T-helper 2 cell treated with Interferon-gamma antibody and Interleukin-4, amounts not matched to agents 5 μg/mL and 100 μg/mL, for 36 hours (primary cell): ENCODE results near the gene GALNS.
"Not testable (repeated sequence)": the region's sequence is repeated elsewhere in the genome, so short reads cannot be mapped to it uniquely, and the experiment has no call there.

Experiments used
- DNase-seq: peaks from one replicate; pipeline ENCODE4 v3.0.0; 2021; ENCODE audit warnings: low spot score
- H3K27ac Mint-ChIP-seq: one replicate; pipeline ENCODE4 v1.8.0; 2021; ENCODE audit warnings: mild to moderate bottlenecking, mixed read lengths
- H3K27me3 Mint-ChIP-seq: one replicate; pipeline ENCODE4 v1.8.0; 2021; ENCODE audit warnings: low read depth, mixed read lengths
- H3K36me3 Mint-ChIP-seq: one replicate; pipeline ENCODE4 v1.8.0; 2021; ENCODE audit warnings: low read depth, mixed read lengths
- H3K4me1 Mint-ChIP-seq: one replicate; pipeline ENCODE4 v1.8.0; 2021; ENCODE audit warnings: low read depth, mixed read lengths
- H3K4me3 Mint-ChIP-seq: one replicate; pipeline ENCODE4 v1.8.0; 2022; ENCODE audit warnings: mild to moderate bottlenecking, moderate library complexity, mixed read lengths
- H3K9me3 Mint-ChIP-seq: one replicate; pipeline ENCODE4 v1.8.0; 2021; ENCODE audit warnings: mixed read lengths

Gene GALNS

DNA sequence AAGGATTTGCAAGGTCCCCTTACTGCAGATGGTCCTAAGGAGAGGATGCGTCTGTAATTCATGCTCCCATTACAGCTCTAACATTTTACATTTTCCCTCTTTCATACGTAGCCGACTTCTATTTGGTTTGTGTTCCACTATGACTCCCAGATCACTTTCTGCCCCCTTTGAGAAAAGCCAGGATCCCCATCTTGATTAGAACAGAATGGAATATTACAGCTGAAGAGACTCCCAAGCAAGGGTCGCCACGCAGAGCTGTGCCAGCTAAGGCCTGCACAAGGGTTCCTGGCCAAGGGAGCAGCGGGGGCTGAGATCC, 56.5 kb downstream of the GALNS start:
- Mint-ChIP-seq H3K4me1 (peaks cover 22% of the 10 kb centered on the region), H3K36me3 (peaks cover 11% of the 10 kb centered on the region), H3K27ac (peak overlapping the region; percentile 81), H3K27me3 (no peaks in the 10 kb centered on the region), H3K4me3 (peak overlapping the region; percentile 70), H3K9me3 (no peaks in the 10 kb centered on the region)
- no peak for DNase-seq

DNA sequence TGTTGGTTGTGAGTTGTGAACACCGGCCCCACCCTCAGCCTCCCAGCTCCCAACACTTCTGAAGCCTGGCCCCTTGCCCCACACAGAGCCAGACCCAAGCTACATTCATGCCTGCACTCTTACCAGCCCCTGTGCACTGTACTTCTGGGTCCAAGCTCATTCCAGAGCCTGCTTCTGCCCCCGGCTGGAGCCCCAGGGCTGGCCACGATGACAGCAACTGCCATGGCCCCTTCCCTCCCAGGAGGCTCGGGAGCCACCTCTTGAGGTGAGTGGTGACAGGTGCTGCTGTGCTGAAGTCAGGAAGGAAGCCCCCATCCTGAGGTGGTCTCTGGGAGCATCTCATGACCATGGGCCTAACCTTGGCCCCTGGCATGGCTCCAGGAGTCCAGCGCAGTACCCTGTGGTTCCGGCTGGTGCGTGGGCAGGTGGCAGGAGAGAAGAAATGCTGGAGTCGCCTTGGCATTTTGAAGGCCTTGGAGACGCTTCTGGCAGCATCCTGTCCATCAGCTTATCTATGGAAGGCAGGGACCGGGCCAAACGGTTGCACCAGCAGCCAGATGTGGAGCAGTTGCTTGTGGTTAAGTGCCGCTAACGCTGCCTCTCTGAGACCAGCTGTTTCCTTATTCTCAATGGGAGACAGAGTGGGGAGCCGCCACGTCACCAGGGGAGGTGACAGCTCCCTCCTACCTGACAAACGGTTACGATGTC, 57.0 kb downstream of the GALNS start:
- H3K27ac Mint-ChIP-seq, result peak overlapping the region; percentile 81
- DNase-seq, result no peak
- H3K4me3 Mint-ChIP-seq, result peak overlapping the region; percentile 70
- peaks cover 11% of the 10 kb centered on the region for H3K36me3 Mint-ChIP-seq
- H3K27me3 Mint-ChIP-seq, result no peaks in the 10 kb centered on the region
- H3K9me3 Mint-ChIP-seq, result no peaks in the 10 kb centered on the region
- H3K4me1 Mint-ChIP-seq, result peaks cover 26% of the 10 kb centered on the region

- H3K4me3 Mint-ChIP-seq, result no peak overlapping the region
- no peaks in the 10 kb centered on the region for H3K9me3 Mint-ChIP-seq
- H3K27ac Mint-ChIP-seq, result peak overlapping the region; percentile 49
- H3K4me1 Mint-ChIP-seq, result peaks cover 29% of the 10 kb centered on the region
- no peak for DNase-seq
- H3K27me3 Mint-ChIP-seq, result no peaks in the 10 kb centered on the region
- peaks cover 8% of the 10 kb centered on the region for H3K36me3 Mint-ChIP-seq
These were observed 57.8 kb downstream of the GALNS start for GRCh38 chr16:88798772-88799455.

DNA sequence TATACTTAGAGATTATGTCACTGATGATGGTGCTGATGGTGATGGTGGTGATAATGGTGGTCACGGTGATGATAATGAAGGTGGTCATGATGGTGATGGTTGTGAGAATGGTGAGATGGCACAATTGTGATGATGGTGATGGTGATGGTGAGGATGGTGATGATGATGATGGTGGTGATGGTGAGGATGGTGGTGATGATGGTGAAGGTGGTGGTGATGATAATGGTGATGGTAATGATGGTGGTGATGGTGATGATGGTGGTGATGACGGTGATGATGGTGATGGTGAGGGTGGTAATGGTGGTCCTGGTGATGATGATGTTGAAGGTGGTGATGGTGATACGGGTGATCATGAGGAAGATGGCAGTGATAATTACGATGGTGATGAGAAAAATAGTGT, 58.7 kb downstream of the GALNS start:
- Mint-ChIP-seq H3K4me3 (no peak overlapping the region), H3K36me3 (peaks cover 8% of the 10 kb centered on the region), H3K4me1 (peaks cover 34% of the 10 kb centered on the region), H3K27ac (no peak overlapping the region), H3K27me3 (no peaks in the 10 kb centered on the region), H3K9me3 (no peaks in the 10 kb centered on the region)
- no peak for DNase-seq

GRCh38 chr16:88796278-88796677, 60.5 kb downstream of the GALNS start:
- no peak overlapping the region for H3K27ac Mint-ChIP-seq
- no peaks in the 10 kb centered on the region for H3K9me3 Mint-ChIP-seq
- no peak overlapping the region for H3K4me3 Mint-ChIP-seq
- no peaks in the 10 kb centered on the region for H3K27me3 Mint-ChIP-seq
- peaks cover 8% of the 10 kb centered on the region for H3K36me3 Mint-ChIP-seq
- peaks cover 45% of the 10 kb centered on the region for H3K4me1 Mint-ChIP-seq
- no peak for DNase-seq

GRCh38 chr16:88793251-88793954, 63.3 kb downstream of the GALNS start:
- H3K4me3 Mint-ChIP-seq, result peak overlapping the region; percentile 54
- no peaks in the 10 kb centered on the region for H3K27me3 Mint-ChIP-seq
- peak overlapping the region; percentile 67 for H3K27ac Mint-ChIP-seq
- no peaks in the 10 kb centered on the region for H3K36me3 Mint-ChIP-seq
- H3K9me3 Mint-ChIP-seq, result no peaks in the 10 kb centered on the region
- peaks cover 42% of the 10 kb centered on the region for H3K4me1 Mint-ChIP-seq
- DNase-seq, result no peak

- Mint-ChIP-seq H3K27me3 (no peaks in the 10 kb centered on the region), H3K27ac (peak overlapping the region; percentile 64), H3K4me1 (peaks cover 42% of the 10 kb centered on the region), H3K36me3 (no peaks in the 10 kb centered on the region), H3K4me3 (peak overlapping the region; percentile 4), H3K9me3 (no peaks in the 10 kb centered on the region)
- no peak for DNase-seq
These were observed 64.0 kb downstream of the GALNS start for GRCh38 chr16:88792668-88793250.

GRCh38 chr16:88792078-88792550, 64.6 kb downstream of the GALNS start:
- no peaks in the 10 kb centered on the region for H3K27me3 Mint-ChIP-seq
- no peaks in the 10 kb centered on the region for H3K36me3 Mint-ChIP-seq
- peak overlapping the region; percentile 36 for H3K27ac Mint-ChIP-seq
- H3K4me3 Mint-ChIP-seq, result no peak overlapping the region
- no peaks in the 10 kb centered on the region for H3K9me3 Mint-ChIP-seq
- H3K4me1 Mint-ChIP-seq, result peaks cover 42% of the 10 kb centered on the region
- DNase-seq, result no peak

DNA sequence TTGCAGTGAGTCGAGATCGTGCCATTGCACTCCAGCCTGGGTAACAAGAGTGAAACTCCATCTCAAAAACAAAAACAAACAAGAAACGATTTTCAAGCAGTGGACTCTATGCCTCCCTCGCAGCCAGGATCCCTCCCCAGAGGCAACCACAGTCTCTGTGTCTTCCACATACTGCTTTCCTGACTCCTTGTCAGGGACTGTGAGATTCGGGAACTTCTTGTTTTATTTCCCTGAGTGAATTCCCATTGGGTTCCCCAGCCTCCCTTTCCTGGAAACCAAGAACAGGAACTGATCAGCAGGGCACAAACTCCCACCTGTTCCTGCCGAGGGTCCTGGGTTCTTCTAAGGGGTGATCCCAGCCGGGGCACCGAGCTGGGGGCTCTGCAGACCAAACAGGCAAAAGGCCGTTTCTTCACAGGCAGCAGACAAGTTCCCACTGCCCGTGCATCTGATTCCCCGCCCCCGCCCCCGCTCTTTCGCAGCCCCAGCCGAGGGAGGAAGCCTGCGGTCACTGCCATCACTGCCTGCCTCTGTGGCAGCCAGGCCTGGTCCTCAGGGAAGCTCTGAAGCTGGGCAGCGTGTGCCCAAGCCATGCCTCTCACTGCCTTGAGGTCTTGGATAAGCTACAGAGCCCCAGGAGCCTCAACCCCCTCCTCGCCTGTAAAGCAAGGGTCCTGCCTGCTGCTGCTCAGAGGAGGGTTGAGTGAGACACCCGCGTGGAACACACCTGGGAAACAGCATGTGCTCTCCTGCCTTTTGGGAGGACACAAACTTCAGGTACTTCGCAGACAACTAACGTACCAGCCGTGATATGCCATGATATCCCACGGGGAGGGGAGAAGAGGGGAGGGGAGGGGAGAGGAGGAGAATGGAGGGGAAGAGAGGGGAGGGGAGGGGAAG, 66.2 kb downstream of the GALNS start:
- no peaks in the 10 kb centered on the region for H3K9me3 Mint-ChIP-seq
- no peaks in the 10 kb centered on the region for H3K27me3 Mint-ChIP-seq
- H3K36me3 Mint-ChIP-seq, result no peaks in the 10 kb centered on the region
- peak; percentile 53 for DNase-seq
- peaks cover 42% of the 10 kb centered on the region for H3K4me1 Mint-ChIP-seq
- H3K4me3 Mint-ChIP-seq, result peak overlapping the region; percentile 76
- peak overlapping the region; percentile 88 for H3K27ac Mint-ChIP-seq

GRCh38 chr16:88789594-88789993, 67.2 kb downstream of the GALNS start:
- Mint-ChIP-seq H3K9me3 (no peaks in the 10 kb centered on the region), H3K36me3 (no peaks in the 10 kb centered on the region), H3K4me3 (peak overlapping the region; percentile 76), H3K4me1 (peaks cover 37% of the 10 kb centered on the region), H3K27me3 (no peaks in the 10 kb centered on the region), H3K27ac (peak overlapping the region; percentile 32)
- DNase-seq, result no peak

- peaks cover 34% of the 10 kb centered on the region for H3K4me1 Mint-ChIP-seq
- not testable (repeated sequence) for H3K9me3 Mint-ChIP-seq, H3K4me3 Mint-ChIP-seq, DNase-seq, H3K27ac Mint-ChIP-seq, H3K36me3 Mint-ChIP-seq, H3K27me3 Mint-ChIP-seq
These were observed 68.0 kb downstream of the GALNS start for GRCh38 chr16:88788749-88789148.

DNA sequence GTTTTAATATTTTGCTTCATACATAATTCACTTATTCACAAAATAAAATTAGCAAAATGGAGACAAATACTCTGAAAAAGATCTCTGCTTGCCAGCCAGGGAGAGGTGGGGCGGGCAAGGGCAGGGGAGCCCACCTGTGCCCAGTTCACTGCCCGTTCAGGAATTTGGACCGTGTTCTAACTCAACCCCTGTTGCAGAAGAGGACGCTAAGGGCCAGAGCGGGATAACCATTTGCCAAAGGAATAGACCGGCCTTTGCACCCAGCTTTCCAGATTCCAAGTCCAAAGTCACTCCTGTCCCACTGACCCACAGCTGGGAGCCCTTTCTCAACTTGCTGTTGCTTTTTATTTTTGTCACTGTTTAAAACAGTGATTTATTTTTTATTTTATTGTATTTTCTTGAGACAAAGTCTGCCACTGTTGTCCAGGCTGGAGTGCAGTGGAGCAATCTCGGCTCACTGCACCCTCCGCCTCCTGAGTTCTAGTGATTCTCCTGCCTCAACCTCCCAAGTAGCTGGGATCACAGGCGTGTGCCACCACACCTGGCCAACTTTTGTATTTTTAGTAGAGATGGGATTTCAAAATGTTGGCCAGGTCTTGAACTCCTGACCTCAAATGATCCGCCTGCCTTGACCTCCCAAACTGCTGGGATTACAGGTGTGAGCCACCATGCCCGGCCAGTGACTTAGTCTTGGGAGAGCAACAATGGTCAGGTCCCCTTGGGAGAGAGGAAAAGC, 69.0 kb downstream of the GALNS start:
- Mint-ChIP-seq H3K9me3 (no peaks in the 10 kb centered on the region), H3K27me3 (no peaks in the 10 kb centered on the region), H3K36me3 (peaks cover 3% of the 10 kb centered on the region), H3K27ac (no peak overlapping the region), H3K4me3 (no peak overlapping the region), H3K4me1 (peaks cover 32% of the 10 kb centered on the region)
- DNase-seq, result no peak
